LHCN-M2 (cell line): ENCODE results near the gene DNAJA4. TPM values are rescaled to one million over a fixed set of nuclear protein-coding genes. Genes with fewer than 3 reads are reported as not detected.
"Not testable (repeated sequence)": the region's sequence is repeated elsewhere in the genome, so short reads cannot be mapped to it uniquely, and the experiment has no call there.

Experiments used
- DNase-seq: peaks from one replicate; pipeline ENCODE4 v3.0.0-alpha.2; 2012; ENCODE audit warnings: low read depth
- total RNA-seq: library from RNA; depleted of rRNA; stranded (reverse); fragments of >200 nt; gene quantifications from 2 replicates; pipeline ENCODE4 v1.2.3, GENCODE V29; 2014

DNAJA4 gene
- total RNA-seq, 1 experiment from 2014 or later: not detected

GRCh38 chr15:78244101-78244500, 20.3 kb upstream of the DNAJA4 start:
- no peak for DNase-seq

- no peak for DNase-seq
Observed at GRCh38 chr15:78244893-78245292, 19.5 kb upstream of the DNAJA4 start.

GRCh38 chr15:78245392-78245791, 19.0 kb upstream of the DNAJA4 start:
- DNase-seq: not testable (repeated sequence)

- DNase-seq: not testable (repeated sequence)
Observed at GRCh38 chr15:78245976-78246620, 18.3 kb upstream of the DNAJA4 start.

- peak; percentile 21 for DNase-seq
Observed at GRCh38 chr15:78247911-78248310, 16.5 kb upstream of the DNAJA4 start.

- DNase-seq: peak; percentile 69
Observed at GRCh38 chr15:78249131-78249530, 15.2 kb upstream of the DNAJA4 start.

- no peak for DNase-seq
Observed at GRCh38 chr15:78251136-78251535, 13.2 kb upstream of the DNAJA4 start.

GRCh38 chr15:78255421-78256043, 8.8 kb upstream of the DNAJA4 start:
- DNase-seq: peak; percentile 11

- no peak for DNase-seq
Observed at GRCh38 chr15:78256044-78256437, 8.3 kb upstream of the DNAJA4 start.

- DNase-seq: no peak
Observed at GRCh38 chr15:78257681-78258080, 6.7 kb upstream of the DNAJA4 start.

GRCh38 chr15:78259232-78259631, 5.1 kb upstream of the DNAJA4 start:
- no peak for DNase-seq

GRCh38 chr15:78260489-78260888, 3.9 kb upstream of the DNAJA4 start:
- no peak for DNase-seq

- no peak for DNase-seq
Observed at GRCh38 chr15:78261062-78261461, 3.3 kb upstream of the DNAJA4 start.

- no peak for DNase-seq
Observed at GRCh38 chr15:78263351-78263781, 996 bp upstream of the DNAJA4 start.

GRCh38 chr15:78263907-78264303, 457 bp upstream of the DNAJA4 start:
- DNase-seq: no peak

- DNase-seq: no peak
Observed at GRCh38 chr15:78265137-78265460, 737 bp downstream of the DNAJA4 start.

GRCh38 chr15:78265752-78266224, 1.4 kb downstream of the DNAJA4 start:
- DNase-seq: peak; percentile 71

- DNase-seq: no peak
Observed at GRCh38 chr15:78266229-78266628, 1.9 kb downstream of the DNAJA4 start.

GRCh38 chr15:78266806-78267205, 2.4 kb downstream of the DNAJA4 start:
- no peak for DNase-seq

- DNase-seq: no peak
Observed at GRCh38 chr15:78272316-78272715, 8.0 kb downstream of the DNAJA4 start.

GRCh38 chr15:78272776-78273175, 8.4 kb downstream of the DNAJA4 start:
- DNase-seq: no peak

GRCh38 chr15:78274994-78275393, 10.6 kb downstream of the DNAJA4 start:
- no peak for DNase-seq
